SK-N-DZ (cell line): Measurements from ENCODE around the gene RASD2. TPM values are rescaled to one million over a fixed set of nuclear protein-coding genes. Genes with fewer than 3 reads are reported as not detected.
"Not testable (repeated sequence)": the region's sequence is repeated elsewhere in the genome, so short reads cannot be mapped to it uniquely, and the experiment has no call there.

Source experiments
- DNase-seq: peaks from one replicate; pipeline ENCODE4 v3.0.0-alpha.2; 2015; ENCODE audit warnings: low spot score
- polyA plus RNA-seq, 2 experiments: library from polyadenylated mRNA; depleted of rRNA; stranded (reverse); fragments of >200 nt; gene quantifications; 2 replicates each; pipeline ENCODE4 v1.2.3, GENCODE V29; 2014

Gene RASD2
- polyA plus RNA-seq (2014; cell fraction: cytosol; rRNA removed): not detected in 2 replicates
- polyA plus RNA-seq (2014; cell fraction: nucleus; rRNA removed): not detected in 2 replicates

- DNase-seq: no peak
Observed at GRCh38 chr22:35540595-35541253, at the start of gene RASD2. Gene RASD2, plus strand, starts transcription at chr22:35540831. Its CDS starts 5,979 bp downstream, at chr22:35546810.

- DNase-seq: not testable (repeated sequence)
Observed at GRCh38 chr22:35491061-35491907, 49.3 kb upstream of the RASD2 start.

GRCh38 chr22:35491908-35492380 is 48.7 kb upstream of the RASD2 start:
- DNase-seq: no peak

- DNase-seq: no peak
Observed at GRCh38 chr22:35493074-35493473, 47.6 kb upstream of the RASD2 start.

GRCh38 chr22:35495711-35496110 is 44.9 kb upstream of the RASD2 start:
- DNase-seq: not testable (repeated sequence)

GRCh38 chr22:35496768-35497312 is 43.8 kb upstream of the RASD2 start:
- no peak for DNase-seq

GRCh38 chr22:35498026-35498800 is 42.4 kb upstream of the RASD2 start:
- DNase-seq: no peak

- no peak for DNase-seq
Observed at GRCh38 chr22:35502836-35503235, 37.8 kb upstream of the RASD2 start.

- no peak for DNase-seq
Observed at GRCh38 chr22:35505399-35506258, 35.0 kb upstream of the RASD2 start.

GRCh38 chr22:35506259-35506570 is 34.4 kb upstream of the RASD2 start:
- no peak for DNase-seq

- DNase-seq: not testable (repeated sequence)
Observed at GRCh38 chr22:35507851-35508250, 32.8 kb upstream of the RASD2 start.

- DNase-seq: no peak
Observed at GRCh38 chr22:35509451-35509850, 31.2 kb upstream of the RASD2 start.

- no peak for DNase-seq
Observed at GRCh38 chr22:35509960-35510359, 30.7 kb upstream of the RASD2 start.

GRCh38 chr22:35510481-35510934 is 30.1 kb upstream of the RASD2 start:
- no peak for DNase-seq

GRCh38 chr22:35510951-35511350 is 29.7 kb upstream of the RASD2 start:
- no peak for DNase-seq

- no peak for DNase-seq
Observed at GRCh38 chr22:35514366-35514765, 26.3 kb upstream of the RASD2 start.

- not testable (repeated sequence) for DNase-seq
Observed at GRCh38 chr22:35515952-35516351, 24.7 kb upstream of the RASD2 start.

GRCh38 chr22:35516723-35517122 is 23.9 kb upstream of the RASD2 start:
- no peak for DNase-seq

GRCh38 chr22:35517207-35517606 is 23.4 kb upstream of the RASD2 start:
- DNase-seq: no peak

GRCh38 chr22:35517769-35518530 is 22.7 kb upstream of the RASD2 start:
- no peak for DNase-seq
